GM12875 (cell line): ENCODE data around the gene DIP2C.

Experiments
- H3K4me3 ChIP-seq: one replicate; pipeline ENCODE4 v1.5.1; 2011; ENCODE audit warnings: low read depth, low read length, control low read depth
- CTCF ChIP-seq: IDR thresholded peaks from 2 replicates; pipeline ENCODE4 v1.5.1; 2011; ENCODE audit warnings: low read depth, mild to moderate bottlenecking, control low read depth, inconsistent platforms, low read length, moderate library complexity, borderline replicate concordance; ENCODE audit not compliant: insufficient read depth

DIP2C gene

GRCh38 chr10:484925-485661 is 204.4 kb downstream of the DIP2C start:
- peak overlapping the region; percentile 49 for H3K4me3 ChIP-seq
- TF ChIP-seq CTCF, result no peak

- H3K4me3 ChIP-seq, result peak overlapping the region; percentile 49
- TF ChIP-seq CTCF, result no peak
Measured at GRCh38 chr10:484441-484924, 205.0 kb downstream of the DIP2C start.

GRCh38 chr10:483261-483660 is 206.2 kb downstream of the DIP2C start:
- no peak overlapping the region for H3K4me3 ChIP-seq
- no peak for TF ChIP-seq CTCF

GRCh38 chr10:482848-483247 is 206.6 kb downstream of the DIP2C start:
- no peak for TF ChIP-seq CTCF
- H3K4me3 ChIP-seq, result no peak overlapping the region

GRCh38 chr10:482051-482501 is 207.4 kb downstream of the DIP2C start:
- TF ChIP-seq CTCF, result no peak
- no peak overlapping the region for H3K4me3 ChIP-seq

- H3K4me3 ChIP-seq, result no peak overlapping the region
- TF ChIP-seq CTCF, result no peak
Measured at GRCh38 chr10:481628-482027, 207.8 kb downstream of the DIP2C start.

- H3K4me3 ChIP-seq, result no peak overlapping the region
- TF ChIP-seq CTCF, result no peak
Measured at GRCh38 chr10:480928-481552, 208.4 kb downstream of the DIP2C start.
